Measurements from ENCODE around the gene CDK5. TPM values are rescaled to one million over a fixed set of nuclear protein-coding genes. Genes with fewer than 3 reads are reported as not detected.

The CDK5 gene
- total and polyA plus RNA-seq, 9 of the 15 experiments (the other 6 are each of a cell fraction or from before 2014, with no cell fraction given): 3.2 to 38.0 (median 27.5) TPM

- TF ChIP-seq STAG1 (CRISPR knock-in tag; IDR thresholded peaks at IDR 0.05; ENCODE audit: borderline replicate concordance) (peak; percentile 36; the same call in 1 of the 2 replicates), ZNF282 (CRISPR knock-in tag; IDR thresholded peaks at IDR 0.05) (no peak), ESRRB (CRISPR knock-in tag; IDR thresholded peaks at IDR 0.05; ENCODE audit: borderline replicate concordance) (no peak), SMAD3 (CRISPR knock-in tag; conservative IDR thresholded peaks at IDR 0.05) (no peak; the same call in 1 of the 2 replicates), MAFG (tag; conservative IDR thresholded peaks at IDR 0.05) (no peak), ZNF584 (CRISPR knock-in tag; IDR thresholded peaks at IDR 0.05; ENCODE audit: low read depth) (no peak), CC2D1A (IDR thresholded peaks at IDR 0.05) (peak; percentile 65; the same call in 1 of the 2 replicates), SPI1 (IDR thresholded peaks at IDR 0.05; ENCODE audit: borderline replicate concordance, low read depth, low read length) (peak; percentile 67; the same call in 1 of the 2 replicates), KDM1A (IDR thresholded peaks at IDR 0.05) (no peak), BDP1 (IDR thresholded peaks at IDR 0.05; ENCODE audit: insufficient read depth, insufficient read length) (no peak), ARNT (IDR thresholded peaks at IDR 0.05) (peak; percentile 23 to 45; a peak in 1 of 4 replicates), ZNF165 (CRISPR knock-in tag; IDR thresholded peaks at IDR 0.05; ENCODE audit: borderline replicate concordance) (no peak), XRCC4 (IDR thresholded peaks at IDR 0.05; ENCODE audit: extremely low read depth, insufficient read depth, insufficient read length) (no peak), RERE (CRISPR knock-in tag; IDR thresholded peaks at IDR 0.05; ENCODE audit: borderline replicate concordance) (no peak), ZNF174 (CRISPR knock-in tag; IDR thresholded peaks at IDR 0.05) (no peak), ZNF24 (IDR thresholded peaks at IDR 0.05) (no peak; the same call in 1 of the 2 replicates), ZNF311 (CRISPR knock-in tag; IDR thresholded peaks at IDR 0.05) (no peak), PHB (CRISPR knock-in tag; IDR thresholded peaks at IDR 0.05) (peak; percentile 73), ETS1 (conservative IDR thresholded peaks at IDR 0.05; ENCODE audit: control insufficient read depth, low read depth, low read length) (peak; percentile 90), ZKSCAN1 (IDR thresholded peaks at IDR 0.05; ENCODE audit: low read depth, low read length) (no peak; the same call in 1 of the 2 replicates), ZNF395 (CRISPR knock-in tag; IDR thresholded peaks at IDR 0.05) (no peak), FOXP1 (CRISPR knock-in tag; IDR thresholded peaks at IDR 0.05) (no peak)
- TF ChIP-seq, protein P1, sequence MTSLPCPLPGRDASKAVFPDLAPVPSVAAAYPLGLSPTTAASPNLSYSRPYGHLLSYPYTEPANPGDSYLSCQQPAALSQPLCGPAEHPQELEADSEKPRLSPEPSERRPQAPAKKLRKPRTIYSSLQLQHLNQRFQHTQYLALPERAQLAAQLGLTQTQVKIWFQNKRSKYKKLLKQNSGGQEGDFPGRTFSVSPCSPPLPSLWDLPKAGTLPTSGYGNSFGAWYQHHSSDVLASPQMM (CRISPR knock-in tag; IDR thresholded peaks at IDR 0.05): no peak
These were observed 39.7 kb downstream of the CDK5 start (continued) for GRCh38 chr7:151017953-151018420.

Measured in K562 (cell line).